GM12874 (cell line): ENCODE results near the gene NFS1.

Experiments used
- CTCF ChIP-seq: IDR thresholded peaks from 2 replicates; pipeline ENCODE4 v1.5.1; 2011; ENCODE audit warnings: low read depth, mild to moderate bottlenecking, control low read depth, low read length, moderate library complexity; ENCODE audit not compliant: insufficient read depth

The NFS1 gene

GRCh38 chr20:35730583-35731468, 31.7 kb upstream of the NFS1 start:
- no peak for TF ChIP-seq CTCF

DNA sequence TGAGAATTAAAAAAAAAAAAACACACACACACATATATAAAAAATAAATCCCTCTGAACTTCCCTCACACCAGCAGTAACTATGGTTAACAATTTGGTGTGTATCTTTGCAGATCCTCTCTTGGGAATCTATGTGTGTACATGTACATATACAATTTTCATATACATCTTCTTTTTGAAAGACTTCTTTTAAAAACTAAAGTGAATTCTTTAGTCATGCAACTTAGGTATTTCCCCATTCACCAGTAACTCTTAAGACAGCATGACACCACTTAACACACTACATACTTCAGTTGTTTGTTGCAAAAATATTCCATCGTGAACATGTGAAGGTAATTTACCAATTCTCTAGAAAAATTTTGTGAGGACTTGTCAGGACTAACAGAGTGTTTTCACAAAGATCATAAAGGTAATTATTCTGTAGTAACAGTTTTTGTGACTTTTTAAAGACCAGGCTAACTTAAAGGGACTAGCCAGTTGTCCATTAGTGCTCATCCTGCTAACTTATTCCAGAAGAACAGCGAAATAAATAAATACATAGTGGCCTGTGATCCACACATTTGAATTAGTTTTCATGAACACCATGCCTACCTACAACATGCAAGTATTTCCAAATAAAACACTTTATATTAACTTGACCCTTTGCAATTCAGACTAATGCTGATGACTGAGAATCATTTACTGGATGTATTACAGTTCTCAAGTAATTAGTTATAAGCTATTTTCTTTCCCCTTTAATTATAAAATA, 30.9 kb upstream of the NFS1 start:
- no peak for TF ChIP-seq CTCF

GRCh38 chr20:35729283-35729807, 30.2 kb upstream of the NFS1 start:
- TF ChIP-seq CTCF: no peak

DNA sequence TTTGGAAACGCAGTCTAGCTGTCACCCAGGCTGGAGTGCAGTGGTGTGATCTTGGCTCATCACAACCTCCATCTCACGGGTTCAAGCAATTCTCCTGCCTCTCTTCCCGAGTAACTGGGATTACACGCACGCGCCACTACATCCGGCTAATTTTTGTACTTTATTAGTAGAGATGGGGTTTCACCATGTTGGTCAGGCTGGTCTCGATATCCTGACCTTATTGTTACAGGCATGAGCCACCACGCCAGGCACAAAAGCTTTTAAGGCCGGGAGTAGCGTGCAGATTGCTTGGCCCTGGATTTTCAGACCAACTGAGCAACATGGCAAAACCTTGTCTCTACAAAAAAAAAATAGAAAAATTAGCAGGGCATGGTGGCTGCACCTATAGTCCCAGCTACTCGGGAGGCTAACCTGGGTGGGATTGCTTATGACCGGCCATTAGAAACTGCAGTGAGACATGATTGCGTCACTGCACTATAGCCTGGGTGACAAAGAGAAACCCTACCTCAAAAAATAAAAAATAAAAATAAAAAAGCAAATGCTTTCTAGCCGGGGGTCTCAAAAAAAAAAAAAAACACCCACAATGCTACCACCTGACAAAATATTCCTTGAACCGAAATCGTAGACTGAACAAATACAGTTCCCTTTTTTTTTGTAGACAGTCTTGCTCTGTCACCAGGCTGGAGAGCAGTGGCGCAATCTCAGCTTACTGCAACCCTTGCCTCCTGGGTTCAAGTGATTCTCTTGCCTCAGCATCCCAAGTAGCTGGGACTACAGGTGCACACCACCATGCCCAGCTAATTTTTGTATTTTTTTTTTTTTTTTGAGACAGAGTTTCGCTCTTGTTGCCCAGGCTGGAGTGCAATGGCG, 27.9 kb upstream of the NFS1 start:
- no peak for TF ChIP-seq CTCF

GRCh38 chr20:35724321-35725230, 25.4 kb upstream of the NFS1 start:
- TF ChIP-seq CTCF: no peak

GRCh38 chr20:35721621-35722020, 22.5 kb upstream of the NFS1 start:
- no peak for TF ChIP-seq CTCF
